Measurements from ENCODE around the gene XRCC3.

The XRCC3 gene

DNA sequence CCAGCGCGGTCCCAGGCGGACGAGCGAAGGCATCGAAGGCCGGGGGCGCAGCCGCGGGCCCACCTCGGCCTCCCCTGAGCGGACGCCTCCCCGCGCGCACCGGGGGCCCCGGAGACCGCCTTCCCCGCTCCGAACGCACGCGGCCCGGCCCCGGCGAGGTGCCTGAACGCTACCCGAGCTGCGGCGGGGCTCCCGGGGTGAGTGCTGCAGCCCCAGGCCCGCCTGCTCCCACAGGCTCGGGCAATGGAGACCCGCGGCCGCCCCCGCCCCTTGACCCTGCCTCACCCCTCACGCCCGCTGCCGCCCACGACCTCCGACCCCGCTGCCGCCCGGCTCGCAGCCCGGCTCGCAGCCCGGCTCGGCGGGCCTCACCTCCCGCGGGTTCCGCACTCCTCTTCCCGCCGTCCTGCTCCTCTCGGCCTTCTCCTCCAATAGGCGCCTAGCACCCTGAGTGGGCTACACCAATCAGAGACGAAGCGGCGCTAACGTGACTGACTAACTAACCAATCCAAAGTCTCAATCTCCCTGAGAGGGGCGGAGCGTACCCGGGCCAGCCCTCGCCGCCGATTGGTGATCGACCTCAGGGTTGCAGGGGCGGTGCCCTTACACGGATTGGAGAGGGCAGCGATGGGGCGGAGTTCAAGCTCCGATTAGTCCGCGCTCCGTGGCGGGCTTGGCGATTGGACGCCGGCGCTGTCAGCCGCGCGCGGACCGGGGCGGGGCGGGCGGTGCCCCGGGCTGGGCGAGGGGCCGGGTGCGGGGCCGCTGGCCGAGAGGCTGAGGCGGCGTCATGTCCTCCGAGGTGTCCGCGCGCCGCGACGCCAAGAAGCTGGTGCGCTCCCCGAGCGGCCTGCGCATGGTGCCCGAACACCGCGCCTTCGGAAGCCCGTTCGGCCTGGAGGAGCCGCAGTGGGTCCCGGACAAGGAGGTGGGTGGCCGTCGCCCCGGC lies at the start of gene XRCC3, which contains the start of gene ZFYVE21:
XRCC3 (minus strand) TSS at position 400 of the 949 bp plus-strand sequence. CDS start 4,364 bp downstream, outside the sequence.
ZFYVE21 (plus strand) TSS at position 759 of the 949 bp plus-strand sequence; CDS start at position 791, 32 bp downstream.
- DNase-seq (ENCODE audit: low read depth) = peak; percentile 98

DNA sequence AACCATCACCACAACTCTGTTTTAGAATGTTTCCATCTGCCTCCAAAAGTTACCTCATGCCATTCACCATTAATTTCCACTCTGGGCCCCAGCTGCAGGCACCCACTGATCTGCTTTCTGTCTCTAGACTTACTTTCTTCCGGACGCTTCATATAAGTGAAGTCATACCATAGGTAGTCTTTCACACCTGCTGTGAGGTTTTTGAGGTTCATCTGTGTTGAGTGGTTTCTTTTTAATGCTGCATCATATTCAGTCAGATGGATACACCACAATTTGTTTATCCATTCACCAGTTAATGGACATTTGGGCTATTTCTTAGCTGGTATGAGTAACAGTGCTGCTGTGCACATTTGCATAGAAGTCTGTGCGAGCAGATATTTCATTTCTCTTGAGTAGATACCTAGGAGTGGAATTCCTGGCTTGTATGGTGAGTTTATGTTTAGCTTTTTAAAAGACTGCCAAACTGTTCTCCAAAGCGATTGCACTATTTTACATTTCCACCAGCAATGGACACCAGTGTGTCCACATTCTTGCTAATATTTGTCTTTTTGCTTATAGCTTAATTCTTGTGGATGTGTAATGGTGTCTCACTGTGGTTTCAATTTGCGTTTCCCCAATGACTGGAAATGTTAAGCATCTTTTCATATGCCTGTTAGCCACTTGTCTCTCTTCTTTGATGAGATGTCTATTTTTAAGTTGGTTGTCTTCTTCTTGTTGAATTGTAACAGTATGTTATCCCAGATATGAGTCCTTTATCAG lies 48.7 kb upstream of the XRCC3 start:
- DNase-seq (ENCODE audit: low read depth) = no peak

DNA sequence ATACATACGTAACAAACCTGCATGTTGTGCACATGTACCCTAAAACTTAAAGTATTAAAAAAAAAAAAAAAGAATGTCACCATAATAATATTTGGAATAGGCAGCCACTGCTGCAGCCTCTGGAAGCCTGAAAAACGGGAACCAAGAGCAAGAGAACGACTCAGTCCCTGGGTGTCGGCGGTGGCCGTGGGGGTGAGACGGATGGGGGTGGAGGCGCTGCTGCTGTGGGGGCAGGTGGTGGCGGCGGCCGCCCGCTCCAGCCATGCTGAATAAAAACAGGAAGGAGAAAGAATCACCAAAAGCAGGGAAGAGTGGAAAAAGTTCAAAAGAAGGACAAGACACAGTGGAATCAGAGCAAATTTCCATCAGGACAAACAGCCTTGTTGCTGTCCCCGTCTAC lies 47.3 kb upstream of the XRCC3 start:
- DNase-seq (ENCODE audit: low read depth) = no peak

DNA sequence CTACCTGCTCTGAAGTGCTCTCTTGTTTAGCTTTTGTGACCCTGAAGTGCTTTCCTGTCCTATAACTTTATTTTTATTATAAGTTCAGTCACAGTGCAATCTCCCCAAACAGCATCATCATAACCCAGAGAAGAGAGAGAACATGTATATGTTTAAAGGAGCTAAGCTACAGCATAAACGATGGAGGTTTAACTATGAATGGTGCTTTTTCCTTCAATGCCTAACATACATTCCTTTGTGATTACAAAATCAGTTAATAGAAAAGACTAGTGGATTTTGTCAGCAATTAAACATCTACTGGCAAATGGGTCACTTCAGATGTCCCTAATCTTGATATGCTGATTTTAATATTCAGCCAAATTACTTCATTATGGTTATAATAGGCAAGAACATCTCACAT lies 46.8 kb upstream of the XRCC3 start:
- no peak for DNase-seq (ENCODE audit: low read depth)

DNA sequence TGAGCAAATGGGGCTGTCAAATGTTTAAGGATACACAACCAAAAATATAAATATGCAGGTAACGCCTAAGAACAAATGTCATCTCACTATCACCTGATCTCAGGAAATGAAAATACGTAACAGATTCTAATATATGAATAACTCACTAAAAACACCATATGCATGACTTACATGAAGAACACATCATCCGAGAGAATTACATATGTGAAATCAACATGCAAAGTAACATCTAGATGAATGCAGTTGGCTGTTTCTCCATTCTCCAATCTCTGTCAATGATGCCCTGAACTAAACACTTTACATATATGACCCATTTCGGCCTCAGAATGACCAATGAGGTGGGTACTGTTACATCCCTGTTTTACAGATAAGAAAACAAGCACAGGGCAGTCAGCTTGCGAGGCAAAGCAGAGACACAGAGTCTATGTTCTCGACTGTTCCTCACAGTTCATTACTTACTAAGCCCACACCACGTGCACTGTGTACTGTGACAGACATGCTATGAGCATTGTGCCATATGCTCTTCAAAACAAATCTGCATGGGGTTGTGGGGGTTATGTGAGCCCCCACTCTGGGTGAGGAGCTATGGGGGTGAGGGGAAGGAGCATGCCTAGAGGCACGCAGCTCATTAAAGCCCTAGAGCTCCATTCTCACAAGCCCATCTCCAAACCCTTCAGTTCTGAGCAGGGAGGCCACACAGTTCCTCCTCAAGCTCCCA lies 43.0 kb upstream of the XRCC3 start:
- DNase-seq (ENCODE audit: low read depth) = no peak

DNA sequence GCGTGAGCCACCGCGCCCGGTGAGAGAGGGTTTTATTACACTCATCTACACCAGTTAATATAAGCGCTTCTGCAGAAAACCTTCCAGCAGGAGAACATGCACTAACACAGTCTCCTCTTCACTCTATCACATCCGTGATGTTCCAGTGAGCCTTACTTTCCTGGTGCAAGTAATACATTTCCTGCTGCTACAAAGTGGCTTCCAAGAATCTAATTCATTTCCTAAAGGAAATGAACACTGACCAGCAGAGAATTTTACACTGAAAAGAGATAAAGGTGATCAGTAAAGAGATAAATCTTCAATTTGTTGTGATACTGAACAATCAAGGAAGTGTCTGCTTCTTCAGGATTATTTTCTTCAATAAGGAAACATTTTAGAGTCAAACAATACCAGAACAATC lies 39.8 kb upstream of the XRCC3 start:
- no peak for DNase-seq (ENCODE audit: low read depth)

DNA sequence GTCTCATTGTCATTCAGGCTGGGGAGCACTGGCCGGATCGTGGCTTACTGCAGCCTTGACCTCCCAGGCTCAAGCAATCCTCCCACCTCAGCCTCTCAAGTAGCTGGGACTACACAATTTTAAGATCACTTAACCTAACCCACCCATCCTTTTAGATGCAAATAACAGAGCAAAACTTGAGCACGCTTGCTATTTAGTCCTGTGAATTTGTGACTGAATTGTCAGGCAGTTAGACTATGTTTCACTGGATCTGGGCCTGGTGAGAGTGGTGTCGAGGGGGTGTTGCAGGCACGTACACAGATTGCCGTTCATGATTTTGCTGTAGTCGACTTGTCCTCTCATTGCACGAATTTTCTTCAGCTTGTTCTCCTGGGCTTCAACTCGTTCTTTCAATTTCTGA lies 38.5 kb upstream of the XRCC3 start:
- no peak for DNase-seq (ENCODE audit: low read depth)

DNA sequence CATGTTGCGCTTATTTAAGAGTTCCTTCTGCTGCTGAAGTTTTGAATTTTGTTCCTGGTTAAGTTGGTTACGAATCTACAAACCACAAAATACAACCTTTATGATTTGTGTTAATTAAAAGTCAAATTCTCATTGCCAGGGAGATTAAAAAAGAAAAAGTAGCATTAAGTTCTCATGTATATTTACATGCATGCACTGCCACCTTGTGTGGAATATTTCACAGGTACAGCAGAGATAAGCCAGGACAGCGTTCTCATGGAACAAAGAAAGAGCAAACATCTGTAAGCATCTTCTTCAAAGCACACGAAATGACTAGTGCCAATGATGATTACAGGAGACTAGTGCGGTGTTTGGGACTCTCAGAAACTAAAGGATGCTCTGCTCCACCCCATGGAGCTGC lies 34.6 kb upstream of the XRCC3 start:
- no peak for DNase-seq (ENCODE audit: low read depth)

DNA sequence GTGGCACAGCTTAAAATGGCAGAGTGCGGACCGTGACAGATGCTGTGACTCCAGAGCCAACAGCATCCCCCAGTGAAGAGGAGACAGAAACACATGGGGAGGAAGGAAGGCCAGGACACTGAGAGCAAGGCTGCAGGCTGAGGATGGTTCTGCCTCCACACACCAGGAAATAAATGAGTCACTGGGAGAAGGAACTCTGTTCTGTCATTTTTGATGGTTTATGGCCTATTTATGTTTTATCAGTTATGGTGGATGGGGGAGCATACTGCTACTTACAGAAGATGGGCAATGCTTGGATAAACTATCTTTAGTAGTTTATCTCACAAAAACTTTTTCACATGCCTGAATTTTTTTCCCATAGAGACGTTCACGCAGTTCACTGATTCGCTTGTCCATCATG lies 34.2 kb upstream of the XRCC3 start:
- DNase-seq (ENCODE audit: low read depth) = no peak

DNA sequence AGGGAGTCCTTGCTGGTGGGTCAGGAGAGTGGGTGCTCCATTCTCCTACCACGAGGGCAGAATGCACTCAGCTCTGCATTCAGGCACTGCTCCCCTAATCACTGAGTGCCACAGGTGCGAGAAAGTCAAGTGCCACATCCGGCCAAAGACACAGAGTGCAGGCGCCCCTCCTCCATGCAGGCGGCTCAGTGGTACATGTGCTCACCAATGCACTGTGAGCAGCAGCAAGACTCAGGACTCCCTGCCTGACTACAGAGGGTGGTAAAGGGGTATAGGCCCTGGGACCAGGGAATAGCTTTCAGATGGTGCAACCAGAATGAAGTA lies 33.2 kb upstream of the XRCC3 start:
- DNase-seq (ENCODE audit: low read depth) = peak; percentile 12

DNA sequence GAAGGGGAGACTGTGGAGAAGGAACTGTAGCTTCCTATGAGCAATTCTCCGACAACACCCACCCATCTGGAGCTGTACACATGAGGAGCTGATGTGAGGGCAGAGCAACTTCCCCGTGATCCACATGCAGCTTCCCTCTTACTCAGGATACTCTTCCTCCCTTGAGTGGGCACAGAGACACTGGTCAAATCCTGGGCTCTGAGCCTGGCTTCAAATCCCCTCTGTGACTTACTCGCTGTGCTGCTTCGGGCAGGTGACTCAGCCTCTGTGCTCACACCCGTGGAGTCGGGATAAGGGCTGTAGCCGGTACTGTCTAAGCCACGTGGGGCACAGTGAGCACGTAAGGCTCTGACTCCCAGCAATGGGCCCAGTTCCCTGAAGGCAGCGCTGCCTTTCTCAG lies 31.4 kb upstream of the XRCC3 start:
- no peak for DNase-seq (ENCODE audit: low read depth)

DNA sequence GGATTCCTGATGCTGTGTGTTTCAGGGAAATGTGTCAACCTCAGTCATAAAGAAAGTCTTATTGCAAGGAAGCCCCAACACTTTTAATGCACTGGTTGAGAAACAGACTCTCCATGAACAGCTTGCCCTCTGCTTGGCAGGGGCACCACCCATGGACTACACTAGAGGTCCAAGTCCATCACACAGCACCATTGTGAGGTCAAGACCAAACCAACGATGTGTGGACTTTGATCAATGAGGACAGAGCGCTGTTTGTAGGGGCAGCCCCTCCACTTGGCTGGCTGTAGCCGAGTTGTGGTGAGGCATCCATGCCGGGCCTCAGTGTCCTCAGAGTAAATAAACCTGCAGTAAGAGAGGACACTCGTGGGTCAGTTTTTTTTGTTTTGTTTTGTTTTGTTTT lies 30.2 kb upstream of the XRCC3 start:
- DNase-seq (ENCODE audit: low read depth) = no peak

DNA sequence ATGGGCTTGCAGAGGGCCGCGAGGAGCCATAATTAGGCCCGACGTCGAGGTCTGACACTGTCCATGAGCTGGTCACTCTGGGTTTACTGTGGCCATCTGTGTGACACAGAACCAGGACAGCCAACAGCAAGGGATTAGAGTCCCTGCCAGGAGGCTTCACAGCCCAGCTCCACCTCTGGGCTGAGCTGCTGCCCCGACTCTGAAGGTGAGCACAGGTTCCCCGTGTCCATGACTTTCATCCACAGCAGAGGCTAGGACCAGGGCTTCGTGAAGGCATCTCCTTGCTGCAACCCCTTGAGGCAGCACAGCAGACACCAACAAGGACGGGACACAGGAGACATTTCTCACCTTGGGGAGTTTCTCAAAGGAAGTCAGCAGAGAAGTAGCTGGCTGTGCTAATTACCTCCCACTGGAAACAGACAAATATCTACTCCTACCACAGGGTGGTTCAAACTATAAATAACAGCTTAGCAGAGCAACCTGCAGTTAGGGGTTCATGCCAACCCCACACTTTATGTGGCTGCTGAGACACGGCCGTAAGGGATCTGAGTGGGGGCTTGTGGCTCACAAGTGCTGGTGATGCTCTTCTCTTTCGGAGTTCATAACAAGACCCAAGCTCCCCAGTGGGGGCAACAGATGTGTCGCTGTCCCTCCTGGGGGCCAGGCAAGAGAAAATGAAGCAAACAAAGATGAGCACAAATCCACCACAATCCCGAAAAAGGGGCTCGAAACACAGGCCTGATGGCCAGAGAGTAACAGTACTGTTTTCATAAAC lies 29.6 kb upstream of the XRCC3 start:
- no peak for DNase-seq (ENCODE audit: low read depth)

DNA sequence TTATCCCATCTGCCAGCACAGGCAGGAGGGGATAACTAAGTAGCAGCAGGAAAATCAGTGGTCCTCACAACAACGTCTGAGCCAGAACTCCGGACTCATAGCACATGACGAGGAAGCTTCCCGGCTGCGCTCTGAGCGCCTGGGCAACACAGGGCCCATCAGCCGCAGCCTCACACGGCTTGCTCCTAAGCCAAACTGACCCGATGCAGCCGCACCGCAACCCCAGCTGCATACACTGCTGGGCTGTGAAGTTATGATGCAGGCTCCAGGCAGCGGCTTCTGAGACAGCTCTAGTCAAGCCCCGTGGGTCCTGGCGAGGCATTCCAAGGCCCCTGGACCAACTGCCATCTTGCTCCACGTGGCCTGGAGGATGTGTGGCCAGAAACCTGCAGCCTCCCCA lies 28.4 kb upstream of the XRCC3 start:
- no peak for DNase-seq (ENCODE audit: low read depth)

DNA sequence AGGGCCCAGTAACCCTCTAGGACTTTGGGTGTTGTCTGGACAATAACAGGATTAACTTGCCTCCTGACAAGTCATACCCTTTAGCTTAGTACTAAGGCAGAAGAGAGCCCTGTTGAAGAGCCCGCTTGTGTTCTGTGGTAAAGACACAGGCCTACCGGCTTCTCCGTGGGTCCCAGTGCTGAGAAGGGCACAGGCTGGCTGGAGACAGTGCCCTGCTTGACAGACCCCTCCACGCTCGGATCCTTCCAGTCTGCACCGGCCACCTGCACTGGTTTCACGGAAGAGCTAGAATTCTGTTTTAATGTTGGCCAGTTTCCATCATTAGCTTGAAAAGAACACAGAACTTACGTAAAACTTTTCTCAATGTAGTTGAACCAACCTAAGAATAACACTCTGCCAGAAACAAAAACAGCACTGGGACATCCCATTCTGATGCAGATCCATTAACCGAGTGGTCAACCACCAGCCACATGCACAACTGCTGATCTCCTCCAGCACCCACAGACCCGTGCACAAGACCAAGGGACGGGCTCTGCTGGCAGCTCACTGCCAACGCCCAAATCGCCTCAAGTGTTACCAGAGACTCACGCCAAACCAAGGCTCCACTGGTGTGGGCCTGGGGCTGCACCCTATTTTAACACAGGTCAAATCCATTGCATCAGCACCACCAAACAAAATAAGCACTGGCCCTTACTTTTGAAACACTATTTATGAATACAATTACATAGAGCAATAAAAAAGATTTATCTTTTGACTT lies 27.4 kb upstream of the XRCC3 start:
- DNase-seq (ENCODE audit: low read depth) = no peak

DNA sequence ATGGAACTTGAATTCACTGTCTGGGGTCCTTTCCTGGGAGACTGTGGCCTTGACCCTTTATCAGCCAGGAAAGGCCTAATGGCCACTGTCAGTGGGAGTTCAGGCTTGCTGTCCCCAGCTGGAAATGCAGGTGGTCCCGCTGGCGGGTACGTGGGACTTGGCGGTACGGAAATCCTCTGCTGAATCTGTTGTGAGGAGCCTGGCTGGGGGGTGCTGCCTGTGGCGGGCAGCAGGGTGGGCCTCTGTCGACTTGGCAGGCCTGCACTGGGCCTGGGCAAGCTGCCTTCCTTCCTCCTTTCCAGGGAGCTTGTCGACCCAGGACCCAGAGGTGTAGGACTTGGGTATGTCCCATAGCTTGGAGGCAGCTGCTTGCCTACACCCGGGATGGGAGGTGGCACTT lies 26.6 kb upstream of the XRCC3 start:
- no peak for DNase-seq (ENCODE audit: low read depth)

DNA sequence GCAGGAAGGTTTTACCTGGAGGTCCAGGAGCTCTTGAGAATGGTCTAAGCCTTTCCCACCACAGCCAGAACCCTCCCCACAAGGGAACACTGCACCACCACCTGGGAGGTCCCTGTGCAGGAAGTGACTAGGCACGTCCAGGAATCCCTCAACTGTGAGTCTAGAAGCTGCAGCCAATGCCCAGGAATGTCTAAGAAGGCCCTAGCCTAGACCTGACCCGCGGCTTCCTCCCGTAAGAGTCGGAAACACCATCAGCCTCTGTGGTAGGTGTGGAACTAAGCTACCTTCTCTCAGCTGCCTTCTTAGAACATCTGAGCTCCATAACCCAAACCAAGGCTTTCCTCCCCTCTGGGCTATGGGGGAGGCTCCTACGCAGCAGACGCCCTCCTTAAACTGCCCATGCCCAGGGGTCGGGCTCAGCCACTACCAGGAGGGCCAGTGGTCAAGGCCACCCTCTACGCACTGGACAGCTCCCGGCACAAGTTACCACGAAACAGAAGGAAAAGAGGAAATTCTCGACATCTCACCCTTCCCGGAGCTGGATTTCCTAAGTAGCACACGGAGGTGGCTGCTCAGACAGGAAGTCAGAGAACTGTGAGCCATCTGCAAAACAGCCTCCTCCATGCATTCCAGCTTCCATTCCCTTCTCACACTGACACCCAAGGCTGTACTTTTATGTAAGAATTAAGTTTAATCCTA lies 25.9 kb upstream of the XRCC3 start:
- DNase-seq (ENCODE audit: low read depth) = no peak

DNA sequence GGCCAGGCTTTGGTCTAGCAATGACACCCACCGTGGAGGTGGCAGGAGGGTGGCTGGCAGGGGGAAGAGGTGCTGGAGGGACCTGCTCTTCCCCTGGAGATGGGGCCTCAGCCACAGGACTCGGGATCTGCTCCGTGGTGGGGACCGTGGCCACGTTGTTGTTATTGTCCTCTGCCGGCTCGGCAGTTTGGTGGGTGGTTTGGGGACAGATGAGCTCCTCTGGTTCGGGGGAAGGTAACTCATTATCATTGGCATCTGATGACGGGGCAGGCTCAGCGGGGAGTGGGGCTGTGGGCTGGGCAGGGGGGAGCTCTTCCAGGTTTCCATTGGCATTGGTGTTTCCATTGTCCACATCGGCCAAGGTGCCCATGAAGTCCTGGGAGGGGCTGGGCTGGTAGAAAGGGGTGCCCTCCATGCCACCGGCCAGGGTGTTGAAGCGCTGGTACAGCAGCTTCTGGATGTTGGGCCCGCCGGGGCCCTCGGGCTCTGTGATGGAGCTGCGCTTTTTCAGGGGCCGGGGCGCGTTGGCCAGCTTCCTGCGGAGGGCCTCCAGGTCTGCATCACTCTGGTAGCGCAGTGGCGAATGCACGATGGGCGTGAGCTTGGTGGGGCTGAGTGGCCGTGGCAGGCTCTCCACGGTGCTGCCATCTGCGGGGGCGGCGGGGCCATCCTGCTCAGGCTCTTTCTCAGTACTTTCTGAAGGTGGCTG lies 24.7 kb upstream of the XRCC3 start:
- DNase-seq (ENCODE audit: low read depth) = no peak

DNA sequence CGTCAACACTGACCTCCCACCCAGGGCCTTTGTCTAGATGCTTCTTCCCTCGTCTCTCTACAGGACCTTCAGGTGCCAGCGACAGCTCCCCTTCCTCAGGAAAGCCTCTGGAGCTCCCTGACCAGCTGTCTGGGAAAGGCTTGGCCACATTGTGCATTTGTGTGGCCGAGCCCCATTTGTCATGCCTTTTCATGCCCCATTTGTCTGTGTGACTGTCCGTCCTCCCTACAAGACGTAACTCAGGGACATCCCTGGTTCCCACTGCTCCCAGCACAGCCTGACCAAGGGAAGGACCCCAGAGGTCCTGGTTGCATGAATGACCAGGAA lies 24.2 kb upstream of the XRCC3 start:
- no peak for DNase-seq (ENCODE audit: low read depth)
